ENCODE data around the gene KRT39.

Gene KRT39

GRCh38 chr17:40944531-40944930, 22.2 kb downstream of the KRT39 start:
- in situ Hi-C loops (cut with MboI; ENCODE audit: low sequenced_read_pairs) = no loop called here

- in situ Hi-C loops (cut with MboI; ENCODE audit: low sequenced_read_pairs) = no loop called here
These were observed 24.2 kb downstream of the KRT39 start for GRCh38 chr17:40942553-40942952.

GRCh38 chr17:40940266-40940665, 26.5 kb downstream of the KRT39 start:
- in situ Hi-C loops (cut with MboI; ENCODE audit: low sequenced_read_pairs) = no loop called here

- in situ Hi-C loops (cut with MboI; ENCODE audit: low sequenced_read_pairs) = no loop called here
These were observed 27.8 kb downstream of the KRT39 start for GRCh38 chr17:40938981-40939380.

GRCh38 chr17:40937384-40937819, 29.3 kb downstream of the KRT39 start, which contains the start of gene KRT23:
TSS of gene KRT23 (minus strand) at chr17:40937646. CDS start at chr17:40936603, 1,043 bp downstream.
- in situ Hi-C loops (cut with MboI; ENCODE audit: low sequenced_read_pairs) = no loop called here

- in situ Hi-C loops (cut with MboI; ENCODE audit: low sequenced_read_pairs) = no loop called here
These were observed 29.8 kb downstream of the KRT39 start for GRCh38 chr17:40936976-40937375.

- in situ Hi-C loops (cut with MboI; ENCODE audit: low sequenced_read_pairs) = no loop called here
These were observed 30.2 kb downstream of the KRT39 start for GRCh38 chr17:40936437-40936971.

- in situ Hi-C loops (cut with MboI; ENCODE audit: low sequenced_read_pairs) = no loop called here
These were observed 31.1 kb downstream of the KRT39 start for GRCh38 chr17:40935624-40936023.

- in situ Hi-C loops (cut with MboI; ENCODE audit: low sequenced_read_pairs) = no loop called here
These were observed 34.1 kb downstream of the KRT39 start for GRCh38 chr17:40932608-40933007.

GRCh38 chr17:40931311-40931710, 35.4 kb downstream of the KRT39 start:
- in situ Hi-C loops (cut with MboI; ENCODE audit: low sequenced_read_pairs) = no loop called here

- in situ Hi-C loops (cut with MboI; ENCODE audit: low sequenced_read_pairs) = no loop called here
These were observed 40.4 kb downstream of the KRT39 start for GRCh38 chr17:40926341-40926740.

- in situ Hi-C loops (cut with MboI; ENCODE audit: low sequenced_read_pairs) = loop anchor here (25.0 kb wide), 1 partner anchor 740 kb away; no protein-coding TSS in a partner anchor
These were observed 44.5 kb downstream of the KRT39 start for GRCh38 chr17:40922239-40922638.

GRCh38 chr17:40921026-40921425, 45.7 kb downstream of the KRT39 start:
- in situ Hi-C loops (cut with MboI; ENCODE audit: low sequenced_read_pairs) = loop anchor here (25.0 kb wide), 1 partner anchor 741 kb away; no protein-coding TSS in a partner anchor

- in situ Hi-C loops (cut with MboI; ENCODE audit: low sequenced_read_pairs) = loop anchor here (25.0 kb wide), 1 partner anchor 745 kb away; no protein-coding TSS in a partner anchor
These were observed 49.6 kb downstream of the KRT39 start for GRCh38 chr17:40917116-40917515.

GRCh38 chr17:40916366-40916765, 50.4 kb downstream of the KRT39 start:
- in situ Hi-C loops (cut with MboI; ENCODE audit: low sequenced_read_pairs) = loop anchor here (25.0 kb wide), 1 partner anchor 746 kb away; no protein-coding TSS in a partner anchor

GRCh38 chr17:40915721-40916256, 51.0 kb downstream of the KRT39 start:
- in situ Hi-C loops (cut with MboI; ENCODE audit: low sequenced_read_pairs) = loop anchor here (25.0 kb wide), 1 partner anchor 747 kb away; no protein-coding TSS in a partner anchor

- in situ Hi-C loops (cut with MboI; ENCODE audit: low sequenced_read_pairs) = loop anchor here (25.0 kb wide), 1 partner anchor 747 kb away; no protein-coding TSS in a partner anchor
These were observed 51.5 kb downstream of the KRT39 start for GRCh38 chr17:40915199-40915661.

- in situ Hi-C loops (cut with MboI; ENCODE audit: low sequenced_read_pairs) = loop anchor here (25.0 kb wide), 1 partner anchor 748 kb away; no protein-coding TSS in a partner anchor
These were observed 52.5 kb downstream of the KRT39 start for GRCh38 chr17:40914075-40914855.

- in situ Hi-C loops (cut with MboI; ENCODE audit: low sequenced_read_pairs) = loop anchor here (25.0 kb wide), 1 partner anchor 750 kb away; no protein-coding TSS in a partner anchor
These were observed 54.1 kb downstream of the KRT39 start for GRCh38 chr17:40912486-40913210.

- in situ Hi-C loops (cut with MboI; ENCODE audit: low sequenced_read_pairs) = loop anchor here (25.0 kb wide), 1 partner anchor 752 kb away; no protein-coding TSS in a partner anchor
These were observed 56.3 kb downstream of the KRT39 start for GRCh38 chr17:40910441-40910841.

GRCh38 chr17:40909755-40910154, 57.0 kb downstream of the KRT39 start:
- in situ Hi-C loops (cut with MboI; ENCODE audit: low sequenced_read_pairs) = loop anchor here (25.0 kb wide), 1 partner anchor 753 kb away; no protein-coding TSS in a partner anchor

Data from HL-60/S4 treated with retinoic acid at 250 ng/mL for 4 days and 3 days (cell line).